AG09319 (cell line): ENCODE measurements around the gene TMEM131L.

Experiments
- DNase-seq: peaks from one replicate; pipeline ENCODE4 v3.0.0-alpha.2; 2010; ENCODE audit warnings: low read depth; ENCODE audit errors: extremely low read depth
- TF ChIP-seq, protein P1 (sequence below): IDR thresholded peaks from 2 replicates; pipeline ENCODE4 v1.5.1; 2011; ENCODE audit warnings: low read depth, mild to moderate bottlenecking, inconsistent platforms, low read length, moderate library complexity

Gene TMEM131L

DNA sequence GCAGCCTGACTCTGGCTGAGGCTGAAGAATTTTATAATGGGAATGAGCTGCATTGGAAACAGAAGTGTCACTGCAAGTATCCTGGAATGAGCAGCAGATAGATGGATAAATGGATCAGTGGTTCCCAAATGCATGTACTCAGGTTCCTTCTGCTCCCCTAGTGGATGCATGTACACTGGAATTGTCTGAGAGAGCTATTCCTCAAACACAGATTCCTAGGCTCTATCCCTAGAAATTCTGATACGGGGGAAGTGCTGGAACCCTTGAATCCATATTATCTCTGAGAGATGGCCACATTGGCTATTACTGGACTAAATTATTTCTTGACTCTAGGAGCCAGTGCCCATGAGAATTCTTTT is 64.8 kb downstream of the TMEM131L start:
- no peak for DNase-seq
- TF ChIP-seq, protein P1, sequence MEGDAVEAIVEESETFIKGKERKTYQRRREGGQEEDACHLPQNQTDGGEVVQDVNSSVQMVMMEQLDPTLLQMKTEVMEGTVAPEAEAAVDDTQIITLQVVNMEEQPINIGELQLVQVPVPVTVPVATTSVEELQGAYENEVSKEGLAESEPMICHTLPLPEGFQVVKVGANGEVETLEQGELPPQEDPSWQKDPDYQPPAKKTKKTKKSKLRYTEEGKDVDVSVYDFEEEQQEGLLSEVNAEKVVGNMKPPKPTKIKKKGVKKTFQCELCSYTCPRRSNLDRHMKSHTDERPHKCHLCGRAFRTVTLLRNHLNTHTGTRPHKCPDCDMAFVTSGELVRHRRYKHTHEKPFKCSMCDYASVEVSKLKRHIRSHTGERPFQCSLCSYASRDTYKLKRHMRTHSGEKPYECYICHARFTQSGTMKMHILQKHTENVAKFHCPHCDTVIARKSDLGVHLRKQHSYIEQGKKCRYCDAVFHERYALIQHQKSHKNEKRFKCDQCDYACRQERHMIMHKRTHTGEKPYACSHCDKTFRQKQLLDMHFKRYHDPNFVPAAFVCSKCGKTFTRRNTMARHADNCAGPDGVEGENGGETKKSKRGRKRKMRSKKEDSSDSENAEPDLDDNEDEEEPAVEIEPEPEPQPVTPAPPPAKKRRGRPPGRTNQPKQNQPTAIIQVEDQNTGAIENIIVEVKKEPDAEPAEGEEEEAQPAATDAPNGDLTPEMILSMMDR = no peak; the same call in 1 of the 2 replicates

DNA sequence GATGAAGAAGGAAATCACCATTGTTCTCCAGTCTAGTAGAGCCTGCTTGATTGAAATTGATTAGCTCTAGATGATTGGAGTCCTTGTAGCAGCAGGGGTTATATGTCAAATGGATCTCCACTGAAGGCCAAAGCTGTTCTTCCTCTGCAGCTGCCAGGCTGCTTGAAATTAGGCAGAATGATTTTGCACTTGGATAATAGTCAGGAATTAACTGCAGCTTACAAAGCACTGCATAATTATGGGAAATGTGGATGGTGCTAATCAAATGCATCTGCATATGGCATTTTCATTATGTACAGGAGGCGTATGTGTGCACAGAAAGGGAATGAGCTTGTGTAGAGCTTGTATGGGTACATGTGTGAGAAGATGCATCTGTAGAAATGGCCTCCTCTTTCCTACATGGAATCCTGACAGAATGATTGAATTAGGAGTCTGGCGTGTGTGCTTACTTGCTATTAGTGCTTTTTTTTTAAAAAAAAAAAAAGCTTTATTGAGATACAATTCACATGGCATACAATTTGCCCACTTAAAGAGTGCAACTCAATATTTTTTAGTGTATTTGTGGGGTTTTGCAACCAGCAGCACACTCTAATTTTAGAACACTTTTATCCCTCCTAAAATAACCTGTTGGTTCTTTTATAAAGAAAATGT is 65.9 kb downstream of the TMEM131L start:
- TF ChIP-seq, protein P1 = no peak
- no peak for DNase-seq

DNA sequence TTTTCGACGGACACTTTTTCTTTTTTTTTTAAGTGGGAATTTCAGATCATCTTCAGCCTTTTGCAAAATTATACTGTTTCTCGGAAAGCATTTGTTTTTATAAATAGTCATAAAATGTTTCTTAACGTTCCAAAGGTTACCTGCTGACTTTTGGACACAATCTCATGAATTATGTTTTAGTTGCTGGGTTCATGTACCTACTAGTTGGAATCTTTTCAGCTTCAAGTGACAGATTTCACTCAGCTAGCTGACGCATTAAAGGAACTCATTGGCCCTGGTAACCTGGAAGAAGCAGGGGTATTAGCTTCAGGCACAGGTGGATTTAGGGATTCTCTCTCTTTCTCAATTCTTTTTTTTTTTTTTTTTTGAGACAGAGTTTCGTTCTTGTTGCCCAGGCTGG is 66.5 kb downstream of the TMEM131L start:
- no peak for DNase-seq
- TF ChIP-seq, protein P1 = no peak

DNA sequence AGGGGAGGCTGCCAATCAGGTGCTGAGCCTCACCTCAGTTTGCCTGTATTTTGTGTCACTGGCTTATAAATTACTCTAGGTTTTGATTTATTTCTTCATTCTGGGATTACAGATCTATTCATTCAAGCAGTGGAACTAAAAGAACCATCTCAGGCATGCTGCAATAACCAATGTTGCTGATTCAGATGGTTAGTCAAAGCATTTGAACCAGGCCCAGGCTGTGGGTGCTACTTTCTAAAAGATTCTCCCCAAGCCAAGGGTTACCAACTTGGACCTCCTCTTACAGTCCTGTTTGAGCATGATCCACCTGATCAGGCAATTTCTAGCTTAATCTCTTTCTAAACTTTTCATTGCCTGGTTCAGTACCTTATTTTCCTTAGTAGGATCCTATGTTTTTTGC is 67.2 kb downstream of the TMEM131L start:
- TF ChIP-seq, protein P1 = no peak
- no peak for DNase-seq

DNA sequence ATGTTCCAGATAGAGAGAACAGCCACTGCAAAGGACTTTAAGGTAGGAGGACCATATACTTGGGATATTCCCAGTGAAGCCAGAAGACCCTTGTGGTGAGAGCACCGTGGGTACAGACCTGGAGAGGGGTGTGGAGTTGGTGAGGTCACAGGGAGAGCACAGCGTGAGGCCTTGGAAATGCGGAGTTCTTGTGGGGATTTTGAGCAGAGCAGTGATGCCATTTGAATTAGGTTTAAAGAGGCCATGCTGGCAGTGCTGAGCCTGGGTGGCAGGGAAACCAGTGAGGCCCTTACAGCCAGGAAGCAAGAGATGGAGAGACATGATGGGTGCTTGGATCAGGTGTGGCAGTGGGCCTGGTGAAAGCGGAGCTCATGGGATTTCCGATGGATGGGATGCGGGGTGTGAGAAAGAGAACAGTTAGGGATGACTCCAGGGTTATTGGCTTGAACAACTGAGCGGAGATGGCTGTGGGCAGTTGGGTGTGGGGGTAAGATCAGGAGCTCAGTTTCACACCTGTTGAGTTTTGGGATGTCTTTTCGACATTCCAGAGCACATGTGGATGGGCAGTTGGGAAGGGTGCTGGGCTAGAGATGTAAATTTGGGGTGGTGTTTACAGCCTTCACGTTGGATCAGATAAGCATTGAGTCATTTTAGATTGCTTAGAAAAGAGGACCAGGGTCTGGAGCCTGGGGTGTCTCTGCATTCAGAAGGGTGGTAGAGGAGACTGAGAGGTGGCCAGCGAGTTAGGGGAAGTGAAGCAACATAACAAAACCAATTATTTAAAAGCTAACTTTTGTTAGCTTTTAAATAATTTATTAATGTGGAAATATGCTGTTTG is 68.9 kb downstream of the TMEM131L start:
- TF ChIP-seq, protein P1 = no peak
- no peak for DNase-seq

DNA sequence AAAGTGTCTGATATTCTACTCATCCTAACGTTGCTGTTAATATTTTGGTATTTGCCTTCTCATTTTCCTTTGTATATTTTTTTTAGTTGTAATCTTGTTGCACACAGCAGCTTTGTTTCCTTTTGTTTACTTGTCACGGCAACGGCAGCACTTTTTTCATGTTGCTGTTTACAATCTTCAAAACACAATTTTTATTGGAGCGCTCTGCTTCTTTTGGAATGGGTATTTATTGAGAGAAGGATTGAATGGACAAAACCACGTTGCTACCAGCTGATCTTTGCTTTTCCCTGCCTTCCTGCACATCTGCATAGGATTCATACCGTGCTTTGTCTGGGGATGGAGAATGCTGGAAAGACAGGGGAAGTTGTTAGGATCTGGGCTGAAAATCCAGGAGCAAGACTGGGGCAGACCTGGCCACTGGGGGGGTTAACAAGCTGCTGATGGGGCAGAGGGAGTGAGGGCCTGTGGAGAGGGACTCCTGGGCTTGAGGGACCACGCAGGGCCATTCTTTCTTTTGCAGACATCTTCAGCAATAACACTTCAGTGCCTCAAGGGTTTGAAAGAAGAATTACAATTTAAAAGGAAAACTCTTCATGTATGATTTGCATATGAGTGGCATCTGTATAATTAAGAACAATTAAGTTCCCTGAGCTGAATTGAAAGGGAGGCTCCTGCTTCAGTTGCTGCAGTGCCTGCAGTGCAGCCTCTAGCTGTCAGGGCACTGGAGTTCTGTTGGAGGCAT is 69.8 kb downstream of the TMEM131L start:
- TF ChIP-seq, protein P1 = no peak; the same call in 1 of the 2 replicates
- no peak for DNase-seq
